Measurements from ENCODE around the gene DERA.
"Not testable (repeated sequence)": the region's sequence is repeated elsewhere in the genome, so short reads cannot be mapped to it uniquely, and the experiment has no call there.

The DERA gene

GRCh38 chr12:16037533-16037932 is 126.4 kb downstream of the DERA start:
- no peak overlapping the region for H3K4me3 ChIP-seq (ENCODE audit: low read depth, low read length)

GRCh38 chr12:16043480-16043879 is 132.3 kb downstream of the DERA start:
- no peak overlapping the region for H3K4me3 ChIP-seq (ENCODE audit: low read depth, low read length)
- TF ChIP-seq CTCF (IDR thresholded peaks at IDR 0.05; ENCODE audit: insufficient read depth, low read depth, low read length, missing control alignments), result no peak
- no peak for DNase-seq (ENCODE audit: low read depth)

More at GRCh38 chr12:16037533-16037932, 126.4 kb downstream of the DERA start:
- no peak for TF ChIP-seq CTCF (IDR thresholded peaks at IDR 0.05; ENCODE audit: insufficient read depth, low read depth, low read length, missing control alignments)
- DNase-seq (ENCODE audit: low read depth), result no peak

- DNase-seq (ENCODE audit: low read depth), result no peak
- no peak overlapping the region for H3K4me3 ChIP-seq (ENCODE audit: low read depth, low read length)
- TF ChIP-seq CTCF (IDR thresholded peaks at IDR 0.05; ENCODE audit: insufficient read depth, low read depth, low read length, missing control alignments), result no peak
These were observed 135.1 kb downstream of the DERA start for GRCh38 chr12:16046266-16046665.

- no peak overlapping the region for H3K4me3 ChIP-seq (ENCODE audit: low read depth, low read length)
- no peak for DNase-seq (ENCODE audit: low read depth)
- TF ChIP-seq CTCF (IDR thresholded peaks at IDR 0.05; ENCODE audit: insufficient read depth, low read depth, low read length, missing control alignments), result no peak
These were observed 137.4 kb downstream of the DERA start for GRCh38 chr12:16048511-16048910.

GRCh38 chr12:16056910-16057309 is 145.8 kb downstream of the DERA start:
- no peak for TF ChIP-seq CTCF (IDR thresholded peaks at IDR 0.05; ENCODE audit: insufficient read depth, low read depth, low read length, missing control alignments)
- H3K4me3 ChIP-seq (ENCODE audit: low read depth, low read length), result no peak overlapping the region
- no peak for DNase-seq (ENCODE audit: low read depth)

- H3K4me3 ChIP-seq (ENCODE audit: low read depth, low read length); DNase-seq (ENCODE audit: low read depth): not testable (repeated sequence)
These were observed 146.2 kb downstream of the DERA start for GRCh38 chr12:16057351-16057751.

- no peak for DNase-seq (ENCODE audit: low read depth)
- H3K4me3 ChIP-seq (ENCODE audit: low read depth, low read length), result no peak overlapping the region
These were observed 151.5 kb downstream of the DERA start for GRCh38 chr12:16062611-16063010.

More at GRCh38 chr12:16062611-16063010, 151.5 kb downstream of the DERA start:
- TF ChIP-seq CTCF (IDR thresholded peaks at IDR 0.05; ENCODE audit: insufficient read depth, low read depth, low read length, missing control alignments), result no peak

All from GM12865 (cell line).